Measurements from ENCODE around the gene PLXND1.

- TF ChIP-seq CTCF (IDR thresholded peaks at IDR 0.05): no peak
- no peak for TF ChIP-seq EZH2 (IDR thresholded peaks at IDR 0.05; ENCODE audit: borderline replicate concordance, insufficient read depth, low read depth, low read length, poor library complexity, severe bottlenecking)
Observed at GRCh38 chr3:129520960-129521359, 85.5 kb downstream of the PLXND1 start.
